Stimulated activated CD4-positive, alpha-beta T cell treated with anti-CD3 and anti-CD28 coated beads, Interleukin-1b, Interleukin-23, amount 100 ng/mL, for 48 hours (primary cell): Measurements from ENCODE around the gene INTS1.

Source experiments
- DNase-seq: peaks from one replicate; pipeline ENCODE4 v3.0.0-alpha.2; 2020

INTS1 gene

GRCh38 chr7:1505731-1506550 lies 1.8 kb upstream of the INTS1 start:
- no peak for DNase-seq

GRCh38 chr7:1503390-1503789 lies 799 bp downstream of the INTS1 start:
- DNase-seq = no peak

- no peak for DNase-seq
These were observed 1.3 kb downstream of the INTS1 start for GRCh38 chr7:1502845-1503244.

GRCh38 chr7:1501487-1502270 lies 2.5 kb downstream of the INTS1 start:
- DNase-seq = no peak

GRCh38 chr7:1500064-1500807 lies 4.0 kb downstream of the INTS1 start:
- DNase-seq = no peak

GRCh38 chr7:1499367-1500029 lies 4.7 kb downstream of the INTS1 start:
- DNase-seq = no peak

- no peak for DNase-seq
These were observed 5.6 kb downstream of the INTS1 start for GRCh38 chr7:1498370-1499305.

- no peak for DNase-seq
These were observed 6.8 kb downstream of the INTS1 start for GRCh38 chr7:1497293-1497927.

- DNase-seq = no peak
These were observed 7.5 kb downstream of the INTS1 start for GRCh38 chr7:1496531-1497292.

- DNase-seq = no peak
These were observed 8.5 kb downstream of the INTS1 start for GRCh38 chr7:1495564-1496242.

GRCh38 chr7:1494866-1495563 lies 9.2 kb downstream of the INTS1 start:
- DNase-seq = no peak

GRCh38 chr7:1494447-1494846 lies 9.7 kb downstream of the INTS1 start:
- no peak for DNase-seq

GRCh38 chr7:1493571-1493970 lies 10.6 kb downstream of the INTS1 start:
- no peak for DNase-seq

GRCh38 chr7:1493129-1493528 lies 11.1 kb downstream of the INTS1 start:
- no peak for DNase-seq

- no peak for DNase-seq
These were observed 11.5 kb downstream of the INTS1 start for GRCh38 chr7:1492640-1493039.

- DNase-seq = no peak
These were observed 12.0 kb downstream of the INTS1 start for GRCh38 chr7:1492221-1492620.

GRCh38 chr7:1490837-1491236 lies 13.4 kb downstream of the INTS1 start:
- no peak for DNase-seq

GRCh38 chr7:1489336-1489735 lies 14.9 kb downstream of the INTS1 start:
- DNase-seq = no peak

- DNase-seq = no peak
These were observed 16.2 kb downstream of the INTS1 start for GRCh38 chr7:1488016-1488415.
